ENCODE measurements around the gene SCART1.
"Not testable (repeated sequence)": the region's sequence is repeated elsewhere in the genome, so short reads cannot be mapped to it uniquely, and the experiment has no call there.

DNA sequence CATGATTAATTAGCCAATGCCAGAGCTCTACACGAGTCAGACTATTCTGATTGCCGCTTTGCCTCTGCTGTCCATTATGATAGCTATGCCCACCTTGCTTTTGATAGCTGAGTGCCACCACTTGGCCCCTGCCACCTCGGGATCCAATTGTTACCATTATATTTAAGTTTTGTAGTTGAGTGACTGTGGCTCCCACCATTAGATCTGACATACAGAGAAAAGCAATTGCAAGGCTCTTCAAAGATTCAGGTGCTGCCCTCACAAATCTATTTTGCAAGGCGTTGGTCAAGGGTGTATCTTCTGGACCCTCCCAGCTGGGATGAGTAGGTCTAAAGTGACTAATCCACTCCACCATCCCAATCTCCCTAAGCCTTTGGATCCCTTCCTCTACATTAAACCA lies 47.2 kb downstream of the SCART1 start:
- TF ChIP-seq, protein P1, sequence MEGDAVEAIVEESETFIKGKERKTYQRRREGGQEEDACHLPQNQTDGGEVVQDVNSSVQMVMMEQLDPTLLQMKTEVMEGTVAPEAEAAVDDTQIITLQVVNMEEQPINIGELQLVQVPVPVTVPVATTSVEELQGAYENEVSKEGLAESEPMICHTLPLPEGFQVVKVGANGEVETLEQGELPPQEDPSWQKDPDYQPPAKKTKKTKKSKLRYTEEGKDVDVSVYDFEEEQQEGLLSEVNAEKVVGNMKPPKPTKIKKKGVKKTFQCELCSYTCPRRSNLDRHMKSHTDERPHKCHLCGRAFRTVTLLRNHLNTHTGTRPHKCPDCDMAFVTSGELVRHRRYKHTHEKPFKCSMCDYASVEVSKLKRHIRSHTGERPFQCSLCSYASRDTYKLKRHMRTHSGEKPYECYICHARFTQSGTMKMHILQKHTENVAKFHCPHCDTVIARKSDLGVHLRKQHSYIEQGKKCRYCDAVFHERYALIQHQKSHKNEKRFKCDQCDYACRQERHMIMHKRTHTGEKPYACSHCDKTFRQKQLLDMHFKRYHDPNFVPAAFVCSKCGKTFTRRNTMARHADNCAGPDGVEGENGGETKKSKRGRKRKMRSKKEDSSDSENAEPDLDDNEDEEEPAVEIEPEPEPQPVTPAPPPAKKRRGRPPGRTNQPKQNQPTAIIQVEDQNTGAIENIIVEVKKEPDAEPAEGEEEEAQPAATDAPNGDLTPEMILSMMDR (IDR thresholded peaks at IDR 0.05), result not testable (repeated sequence)
- not testable (repeated sequence) for TF ChIP-seq POLR2A (IDR thresholded peaks at IDR 0.05); POLR2AphosphoS5 (IDR thresholded peaks at IDR 0.05; ENCODE audit: insufficient read depth in 1 of 2, low read depth in 1 of 2)

Measured in vagina (tissue), 2 donors.